H9 (cell line): ENCODE data around the gene CALR. TPM values are rescaled to one million over a fixed set of nuclear protein-coding genes. Genes with fewer than 3 reads are reported as not detected.

ENCODE experiments used
- DNase-seq: peaks from one replicate; pipeline ENCODE4 v3.0.0-alpha.2; 2017
- H2AFZ ChIP-seq: one replicate; pipeline ENCODE4 v1.6.1; 2013; ENCODE audit warnings: mild to moderate bottlenecking, low read length, control low read depth, moderate library complexity
- H2AK5ac ChIP-seq: 2 replicates; pipeline ENCODE4 v1.6.1; 2013; ENCODE audit warnings: low read length, control low read depth, mixed read lengths; ENCODE audit not compliant: insufficient read length
- H2BK120ac ChIP-seq: one replicate; pipeline ENCODE4 v1.6.1; 2013; ENCODE audit warnings: low read depth, mild to moderate bottlenecking, low read length, control low read depth, inconsistent platforms; ENCODE audit not compliant: poor library complexity, severe bottlenecking
- H2BK12ac ChIP-seq: 2 replicates; pipeline ENCODE4 v1.6.1; 2013; ENCODE audit warnings: low read length, control low read depth, mixed read lengths, low read depth; ENCODE audit not compliant: insufficient read length
- H2BK15ac ChIP-seq: 2 replicates; pipeline ENCODE4 v1.6.1; 2013; ENCODE audit warnings: low read depth, low read length, control low read depth
- H2BK20ac ChIP-seq: one replicate; pipeline ENCODE4 v1.6.1; 2013; ENCODE audit warnings: low read depth, mild to moderate bottlenecking, low read length, control low read depth, inconsistent platforms; ENCODE audit not compliant: poor library complexity, severe bottlenecking
- H2BK5ac ChIP-seq: 2 replicates; pipeline ENCODE4 v1.6.1; 2013; ENCODE audit warnings: low read length, control low read depth, mixed read lengths; ENCODE audit not compliant: insufficient read length
- H3K14ac ChIP-seq: 2 replicates; pipeline ENCODE4 v1.6.1; 2013; ENCODE audit warnings: low read length, control low read depth; ENCODE audit not compliant: insufficient read depth
- H3K18ac ChIP-seq: 2 replicates; pipeline ENCODE4 v1.6.1; 2013; ENCODE audit warnings: low read depth, mild to moderate bottlenecking, mixed read lengths, low read length, control low read depth; ENCODE audit not compliant: insufficient read length
- H3K23ac ChIP-seq: 2 replicates; pipeline ENCODE4 v1.6.1; 2013; ENCODE audit warnings: low read length, control low read depth, mixed read lengths, low read depth; ENCODE audit not compliant: insufficient read length
- H3K23me2 ChIP-seq: 2 replicates; pipeline ENCODE4 v1.6.1; 2013; ENCODE audit warnings: low read depth, mild to moderate bottlenecking, mixed read lengths, low read length, control low read depth; ENCODE audit not compliant: insufficient read length, poor library complexity, severe bottlenecking
- H3K27ac ChIP-seq: 2 replicates; pipeline ENCODE4 v1.5.1; 2013; ENCODE audit warnings: low read length, control low read depth, mixed read lengths, low read depth; ENCODE audit not compliant: insufficient read length
- H3K27me3 ChIP-seq: 2 replicates; pipeline ENCODE4 v1.6.1; 2013; ENCODE audit warnings: low read length, control low read depth, inconsistent platforms; ENCODE audit not compliant: insufficient read depth
- H3K4ac ChIP-seq: 2 replicates; pipeline ENCODE4 v1.6.1; 2013; ENCODE audit warnings: low read depth, mild to moderate bottlenecking, control low read depth, inconsistent platforms, low read length, moderate library complexity
- H3K4me1 ChIP-seq: 2 replicates; pipeline ENCODE4 v1.6.1; 2013; ENCODE audit warnings: low read length, control low read depth, inconsistent platforms; ENCODE audit not compliant: insufficient read depth
- H3K4me2 ChIP-seq: 2 replicates; pipeline ENCODE4 v1.6.1; 2013; ENCODE audit warnings: low read length, control low read depth, mixed read lengths; ENCODE audit not compliant: insufficient read length, insufficient read depth
- H3K56ac ChIP-seq: 2 replicates; pipeline ENCODE4 v1.6.1; 2013; ENCODE audit warnings: low read depth, mild to moderate bottlenecking, mixed read lengths, low read length, control low read depth; ENCODE audit not compliant: insufficient read length
- H3K79me1 ChIP-seq: 2 replicates; pipeline ENCODE4 v1.6.1; 2013; ENCODE audit warnings: low read depth, mild to moderate bottlenecking, moderate library complexity, low read length, control low read depth, inconsistent platforms; ENCODE audit not compliant: insufficient read depth, poor library complexity, severe bottlenecking
- H3K79me2 ChIP-seq: 2 replicates; pipeline ENCODE4 v1.6.1; 2013; ENCODE audit warnings: low read length, control low read depth, inconsistent platforms; ENCODE audit not compliant: insufficient read depth
- H3K9ac ChIP-seq: 2 replicates; pipeline ENCODE4 v1.6.1; 2013; ENCODE audit warnings: low read length, control low read depth, mixed read lengths; ENCODE audit not compliant: insufficient read length; ENCODE audit errors: extremely low read depth
- H3K9me3 ChIP-seq: one replicate; pipeline ENCODE4 v1.6.1; 2013; ENCODE audit warnings: low read depth, low read length, inconsistent platforms; ENCODE audit not compliant: control insufficient read depth
- H3T11ph ChIP-seq: one replicate; pipeline ENCODE4 v1.6.1; 2013; ENCODE audit warnings: mild to moderate bottlenecking, low read length, control low read depth, inconsistent platforms
- H4K20me1 ChIP-seq: one replicate; pipeline ENCODE4 v1.6.1; 2013; ENCODE audit not compliant: control insufficient read depth, insufficient read length, insufficient read depth
- H4K5ac ChIP-seq: 2 replicates; pipeline ENCODE4 v1.6.1; 2013; ENCODE audit warnings: low read depth, mild to moderate bottlenecking, mixed read lengths, low read length, control low read depth; ENCODE audit not compliant: insufficient read length
- H4K8ac ChIP-seq: replicated peaks from 2 replicates; pipeline ENCODE4 v1.6.1; 2013; ENCODE audit warnings: low read length, control low read depth, mixed read lengths, low read depth; ENCODE audit not compliant: insufficient read length
- H4K91ac ChIP-seq: 2 replicates; pipeline ENCODE4 v1.6.1; 2013; ENCODE audit warnings: low read depth, mild to moderate bottlenecking, moderate library complexity, mixed read lengths, low read length, control low read depth; ENCODE audit not compliant: insufficient read length
- H3K27ac Mint-ChIP-seq, 3 experiments: 2 replicates in 2 of 3; 3 replicates in 1 of 3; pipeline ENCODE4 v1.8.0; 2020 to 2021; ENCODE audit warnings: mixed read lengths in 3 of 3, mild to moderate bottlenecking in 1 of 3, moderate library complexity in 1 of 3
- H3K27me3 Mint-ChIP-seq: 2 replicates; pipeline ENCODE4 v1.8.0; 2021; ENCODE audit warnings: low read depth, mild to moderate bottlenecking, moderate library complexity, mixed read lengths
- H3K36me3 Mint-ChIP-seq, 3 experiments: 2 replicates in 2 of 3; 3 replicates in 1 of 3; pipeline ENCODE4 v1.8.0; 2020 to 2021; ENCODE audit warnings: low read depth in 3 of 3, mixed read lengths in 3 of 3; ENCODE audit not compliant: insufficient read depth in 1 of 3
- H3K4me1 Mint-ChIP-seq, 2 experiments: 2 replicates each; pipeline ENCODE4 v1.8.0; 2020; ENCODE audit warnings: mixed read lengths in 2 of 2
- H3K4me3 Mint-ChIP-seq, 2 experiments: 2 replicates in 1 of 2; 3 replicates in 1 of 2; pipeline ENCODE4 v1.8.0; 2020 to 2021; ENCODE audit warnings: mild to moderate bottlenecking in 2 of 2, mixed read lengths in 2 of 2, moderate library complexity in 1 of 2
- H3K9me3 Mint-ChIP-seq, 2 experiments: 2 replicates in 1 of 2; 3 replicates in 1 of 2; pipeline ENCODE4 v1.8.0; 2020; ENCODE audit warnings: mild to moderate bottlenecking in 2 of 2, mixed read lengths in 2 of 2, moderate library complexity in 1 of 2
- CTCF ChIP-seq: fragments of 200-600 bp; sonication (generic); conservative IDR thresholded peaks from 3 replicates; pipeline ENCODE4 v1.8.0; 2021; ENCODE audit warnings: antibody characterized with exemption, mild to moderate bottlenecking
- WGBS: extraction: QIAGEN DNeasy Blood & Tissue Kit; methylation state at CpG from one replicate; pipeline ENCODE4 v1.1.7; 2013; ENCODE audit warnings: missing lambda C conversion rate, low lambda C conversion rate, mixed read lengths; ENCODE audit not compliant: insufficient read length; ENCODE audit errors: extremely low coverage; 5-methylcytosine and 5-hydroxymethylcytosine counted together
- total RNA-seq: library from RNA; stranded (reverse); gene quantifications from 2 replicates; pipeline ENCODE4 v1.2.1, GENCODE V29; 2021

CALR gene
- total RNA-seq, 1 experiment from 2014 or later = 887 TPM

- no peaks in the 10 kb centered on the region for H3K9me3 ChIP-seq
- Mint-ChIP-seq H3K36me3 (peaks cover 62 to 84% (median 77%) of the 10 kb centered on the region in 3 experiments), H3K4me3 (peak overlapping the region in 1 of 2 experiments; percentile 61; a peak in 3 of 5 replicates), H3K27me3 (no peaks in the 10 kb centered on the region; the same call in 1 of the 2 replicates), H3K4me1 (peaks cover 21 to 42% of the 10 kb centered on the region in 2 experiments), H3K27ac (peak overlapping the region in 2 of 3 experiments; percentile 59 to 93; a peak in 3 of 7 replicates), H3K9me3 (peaks cover 0 to 3% of the 10 kb centered on the region in 2 experiments; a peak in 1 of 5 replicates)
- H3K79me1 ChIP-seq = peaks cover 6% of the 10 kb centered on the region
- peaks cover 4% of the 10 kb centered on the region for H3K23me2 ChIP-seq
- H3K4me2 ChIP-seq = no peak overlapping the region
- no peak overlapping the region for H2BK20ac ChIP-seq
- H2BK15ac ChIP-seq = no peak overlapping the region
- no peak overlapping the region for H3K18ac ChIP-seq
- H3K27ac ChIP-seq = no peak overlapping the region
- no CpG with 5 or more reads among the region's 18 CpGs for WGBS
- no peak overlapping the region for H4K91ac ChIP-seq
- H2BK120ac ChIP-seq = no peak overlapping the region
- no peak overlapping the region for H3K23ac ChIP-seq
- TF ChIP-seq CTCF = no peak
- no peak overlapping the region for H3K56ac ChIP-seq
- H4K8ac ChIP-seq = no peak overlapping the region
- H3K4me1 ChIP-seq = no peaks in the 10 kb centered on the region
- DNase-seq = no peak
- no peaks in the 10 kb centered on the region for H4K20me1 ChIP-seq
- H2AFZ ChIP-seq = no peak overlapping the region
- no peak overlapping the region for H2BK5ac ChIP-seq
- H3T11ph ChIP-seq = no peak overlapping the region
- no peak overlapping the region for H4K5ac ChIP-seq
- no peaks in the 10 kb centered on the region for H3K27me3 ChIP-seq
- H3K79me2 ChIP-seq = peaks cover 6% of the 10 kb centered on the region; the same call in 1 of the 2 replicates
- H2AK5ac ChIP-seq = no peak overlapping the region
- H3K14ac ChIP-seq = no peak overlapping the region
- no peak overlapping the region for H2BK12ac ChIP-seq
- H3K9ac ChIP-seq = no peak overlapping the region
- H3K4ac ChIP-seq = no peak overlapping the region
Observed at GRCh38 chr19:12943437-12944044, 5.1 kb downstream of the CALR start.
